ENCODE data around the gene PARD3. TPM values are rescaled to one million over a fixed set of nuclear protein-coding genes. Genes with fewer than 3 reads are reported as not detected.
"Not testable (repeated sequence)": the region's sequence is repeated elsewhere in the genome, so short reads cannot be mapped to it uniquely, and the experiment has no call there.

The PARD3 gene
- total RNA-seq, 4 donors from 2014 or later: 115 to 226 (median 141) TPM

DNA sequence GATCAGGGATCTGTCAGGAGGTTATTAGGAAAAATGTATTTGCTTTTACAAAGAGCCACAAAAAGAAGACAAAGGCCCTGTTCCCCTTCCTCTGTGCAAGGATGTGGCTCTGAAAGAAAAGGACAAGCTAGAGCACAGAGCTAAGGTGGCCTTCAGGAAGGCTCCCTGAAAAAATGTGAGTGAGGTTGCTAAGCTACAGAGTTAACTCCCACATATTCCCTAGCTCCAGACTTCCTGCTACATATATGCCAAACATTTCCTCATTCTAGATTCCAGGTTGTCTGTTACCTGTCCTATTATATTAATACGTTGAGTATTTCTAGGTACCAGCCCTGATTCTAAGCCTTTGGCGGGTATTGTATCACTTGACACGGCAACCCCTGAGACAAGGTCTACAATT is 369.0 kb downstream of the PARD3 start:
- Histone ChIP-seq H3K4me3 (no peak overlapping the region), H3K27ac (no peak overlapping the region), H3K36me3 (peaks cover 3% of the 10 kb centered on the region), H3K4me1 (no peaks in the 10 kb centered on the region), H3K9me3 (no peaks in the 10 kb centered on the region), H3K27me3 (no peaks in the 10 kb centered on the region)
- DNase-seq (ENCODE audit: low spot score in 2 of 2): no peak
- TF ChIP-seq POLR2AphosphoS5 (IDR thresholded peaks at IDR 0.05) (no peak), POLR2A (IDR thresholded peaks at IDR 0.05) (no peak), EP300 (IDR thresholded peaks at IDR 0.05) (no peak)
- TF ChIP-seq, protein P1, sequence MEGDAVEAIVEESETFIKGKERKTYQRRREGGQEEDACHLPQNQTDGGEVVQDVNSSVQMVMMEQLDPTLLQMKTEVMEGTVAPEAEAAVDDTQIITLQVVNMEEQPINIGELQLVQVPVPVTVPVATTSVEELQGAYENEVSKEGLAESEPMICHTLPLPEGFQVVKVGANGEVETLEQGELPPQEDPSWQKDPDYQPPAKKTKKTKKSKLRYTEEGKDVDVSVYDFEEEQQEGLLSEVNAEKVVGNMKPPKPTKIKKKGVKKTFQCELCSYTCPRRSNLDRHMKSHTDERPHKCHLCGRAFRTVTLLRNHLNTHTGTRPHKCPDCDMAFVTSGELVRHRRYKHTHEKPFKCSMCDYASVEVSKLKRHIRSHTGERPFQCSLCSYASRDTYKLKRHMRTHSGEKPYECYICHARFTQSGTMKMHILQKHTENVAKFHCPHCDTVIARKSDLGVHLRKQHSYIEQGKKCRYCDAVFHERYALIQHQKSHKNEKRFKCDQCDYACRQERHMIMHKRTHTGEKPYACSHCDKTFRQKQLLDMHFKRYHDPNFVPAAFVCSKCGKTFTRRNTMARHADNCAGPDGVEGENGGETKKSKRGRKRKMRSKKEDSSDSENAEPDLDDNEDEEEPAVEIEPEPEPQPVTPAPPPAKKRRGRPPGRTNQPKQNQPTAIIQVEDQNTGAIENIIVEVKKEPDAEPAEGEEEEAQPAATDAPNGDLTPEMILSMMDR (IDR thresholded peaks at IDR 0.05): no peak
- WGBS: 92% methylated on average over 3 of the region's 3 CpGs

DNA sequence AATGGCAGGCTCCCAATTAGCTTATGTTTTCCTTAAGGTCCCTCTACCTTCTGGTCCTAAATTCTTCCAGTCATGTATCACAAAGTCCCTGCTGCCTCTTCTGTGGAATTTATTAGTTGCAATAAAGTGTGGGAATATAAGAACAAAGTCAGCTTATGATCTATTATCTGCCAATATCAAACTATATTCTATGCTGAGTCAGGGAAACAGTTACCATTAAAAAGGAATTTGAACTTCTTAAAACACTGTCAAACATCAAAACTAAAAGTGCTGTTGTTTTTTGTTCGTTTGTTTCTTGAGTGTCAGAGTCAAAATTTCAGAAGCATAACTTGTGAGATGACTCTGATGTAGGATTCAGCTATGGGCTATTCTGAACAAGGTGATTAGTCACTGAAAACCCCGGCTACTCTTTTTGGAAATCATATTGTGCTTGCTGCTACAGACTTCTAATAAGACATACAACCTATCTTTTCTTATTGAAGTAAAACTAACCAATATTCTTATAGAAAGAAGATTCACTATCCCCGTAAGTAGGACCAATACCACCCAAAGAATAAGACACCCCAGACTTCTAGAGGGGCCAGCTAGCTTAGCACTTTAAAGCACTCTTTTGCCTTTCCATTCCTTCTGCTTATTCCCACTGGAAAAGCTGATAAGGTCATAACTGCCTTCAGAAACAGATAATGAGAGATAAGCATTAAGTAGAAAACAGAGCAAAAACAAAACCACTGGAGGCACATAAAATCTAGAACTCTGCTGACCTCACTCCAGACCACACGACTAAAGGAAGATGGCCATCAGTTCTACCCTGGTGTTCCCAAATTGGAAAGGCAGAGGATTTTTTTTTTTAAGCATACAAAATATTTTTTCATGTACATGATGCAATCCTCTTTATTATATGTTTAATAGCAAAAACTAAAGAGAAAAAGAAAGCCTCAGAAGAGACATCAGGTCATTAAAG is 370.6 kb downstream of the PARD3 start:
- 75% methylated on average over 4 of the region's 4 CpGs for WGBS

DNA sequence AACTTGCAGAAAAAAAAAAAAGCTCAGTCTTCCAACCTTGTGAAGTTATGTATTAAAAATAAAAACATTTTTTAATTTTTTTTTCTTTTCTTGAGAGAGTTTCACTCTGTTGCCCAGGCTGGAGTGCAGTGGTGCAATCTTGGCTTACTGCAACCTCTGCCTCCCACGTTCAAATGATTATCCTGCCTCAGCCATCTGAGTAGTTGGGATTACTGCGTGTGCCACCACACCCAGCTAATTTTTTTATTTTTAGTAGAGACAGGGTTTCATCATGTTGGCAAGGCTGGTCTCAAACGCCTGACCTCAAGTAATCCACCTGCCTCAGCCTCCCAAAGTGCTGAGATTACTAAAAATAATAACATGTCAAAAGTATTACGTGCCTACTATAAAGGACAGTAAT is 375.7 kb downstream of the PARD3 start:
- not testable (repeated sequence) for H3K27ac ChIP-seq; DNase-seq (ENCODE audit: low spot score in 2 of 2)
- 34% methylated on average over 4 of the region's 4 CpGs for WGBS

More for the DNA sequence above, 370.6 kb downstream of the PARD3 start:
- Histone ChIP-seq H3K27ac (no peak overlapping the region), H3K4me1 (peaks cover under 1% of the 10 kb centered on the region), H3K27me3 (no peaks in the 10 kb centered on the region), H3K36me3 (no peaks in the 10 kb centered on the region), H3K4me3 (no peak overlapping the region), H3K9me3 (no peaks in the 10 kb centered on the region)
- no peak for DNase-seq (ENCODE audit: low spot score in 2 of 2)
- no peak for TF ChIP-seq EP300 (IDR thresholded peaks at IDR 0.05)
- no peak for TF ChIP-seq POLR2A (IDR thresholded peaks at IDR 0.05)
- TF ChIP-seq, protein P1 (IDR thresholded peaks at IDR 0.05): no peak
- TF ChIP-seq POLR2AphosphoS5 (IDR thresholded peaks at IDR 0.05): no peak

DNA sequence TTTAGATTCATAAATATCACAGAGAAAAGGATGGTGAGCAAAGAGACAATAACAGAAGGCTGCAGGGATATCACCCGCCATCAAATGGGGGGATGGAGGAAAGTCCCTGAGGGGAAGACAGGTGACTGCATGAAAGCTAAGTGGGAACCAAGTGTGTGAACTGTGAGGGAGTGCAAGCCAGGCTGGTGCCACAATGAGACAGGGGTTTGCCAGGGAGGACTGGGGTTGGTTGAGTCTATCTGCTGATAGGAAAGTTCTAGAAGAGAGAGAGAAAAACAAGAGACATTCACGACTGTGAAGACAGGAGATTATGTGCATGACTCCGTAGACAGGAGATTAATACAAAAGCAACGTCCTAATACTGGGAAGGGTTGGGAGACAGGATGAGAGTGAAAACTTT is 376.4 kb downstream of the PARD3 start:
- H3K9me3 ChIP-seq: no peaks in the 10 kb centered on the region
- WGBS: 78% methylated on average over 4 of the region's 4 CpGs
- H3K36me3 ChIP-seq: no peaks in the 10 kb centered on the region
- H3K27ac ChIP-seq: no peak overlapping the region
- H3K4me1 ChIP-seq: peaks cover 15% of the 10 kb centered on the region
- no peaks in the 10 kb centered on the region for H3K27me3 ChIP-seq
- no peak overlapping the region for H3K4me3 ChIP-seq
- DNase-seq (ENCODE audit: low spot score in 2 of 2): no peak
- TF ChIP-seq EP300 (IDR thresholded peaks at IDR 0.05) (no peak), POLR2AphosphoS5 (IDR thresholded peaks at IDR 0.05) (no peak)

More for the DNA sequence above, 375.7 kb downstream of the PARD3 start:
- H3K4me3 ChIP-seq, H3K9me3 ChIP-seq, H3K4me1 ChIP-seq, H3K27me3 ChIP-seq, H3K36me3 ChIP-seq: not testable (repeated sequence)

DNA sequence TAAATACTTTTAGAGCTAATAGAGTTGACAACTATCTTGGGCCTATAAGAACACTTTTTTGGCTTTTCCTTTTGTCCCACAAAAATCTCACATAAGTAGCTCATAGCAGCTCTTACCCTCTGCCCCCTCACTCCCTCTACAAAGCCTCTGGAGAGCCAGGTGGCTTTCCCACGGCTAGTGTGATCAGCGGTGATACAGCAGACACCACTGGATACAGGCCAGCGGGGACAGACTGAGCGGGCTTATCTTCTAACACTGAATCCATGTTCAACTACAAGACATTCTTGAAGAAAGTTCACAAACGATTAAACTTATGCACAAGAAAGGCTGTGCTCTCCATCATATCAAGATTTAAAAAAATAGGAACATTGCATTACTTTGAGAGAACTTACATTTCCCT is 377.2 kb downstream of the PARD3 start:
- H3K36me3 ChIP-seq: no peaks in the 10 kb centered on the region
- no peaks in the 10 kb centered on the region for H3K9me3 ChIP-seq
- no peak overlapping the region for H3K4me3 ChIP-seq
- no peak overlapping the region for H3K27ac ChIP-seq
- no peak for DNase-seq (ENCODE audit: low spot score in 2 of 2)
- TF ChIP-seq EP300 (IDR thresholded peaks at IDR 0.05) (no peak), POLR2A (IDR thresholded peaks at IDR 0.05) (no peak), POLR2AphosphoS5 (IDR thresholded peaks at IDR 0.05) (no peak)
- TF ChIP-seq, protein P1 (IDR thresholded peaks at IDR 0.05): no peak
- no peaks in the 10 kb centered on the region for H3K27me3 ChIP-seq
- peaks cover 23% of the 10 kb centered on the region for H3K4me1 ChIP-seq
- 76% methylated on average over 5 of the region's 5 CpGs for WGBS

DNA sequence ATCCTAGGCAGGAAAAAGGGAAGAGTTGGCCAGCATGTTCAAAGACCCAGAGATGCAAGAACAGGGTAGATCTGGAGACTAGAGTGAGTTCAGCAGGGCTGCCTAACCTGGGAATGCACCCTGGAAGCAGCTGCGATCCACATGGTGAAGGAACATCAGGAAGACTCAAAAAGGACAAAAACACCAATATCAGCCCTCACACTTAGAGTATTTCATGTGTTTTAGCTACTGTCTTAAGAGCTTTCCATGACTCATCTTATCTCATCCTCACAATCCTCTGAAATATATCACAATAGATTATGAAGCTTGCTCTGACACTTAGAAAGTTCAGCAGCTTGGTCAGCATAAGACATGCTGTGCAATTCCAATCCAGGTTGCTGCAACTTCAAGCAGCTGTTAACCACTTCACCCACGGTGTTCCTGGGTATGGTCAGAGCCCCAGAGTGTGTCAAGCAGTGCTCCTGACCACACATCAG is 380.9 kb downstream of the PARD3 start:
- H3K4me1 ChIP-seq: peaks cover 27% of the 10 kb centered on the region
- no peaks in the 10 kb centered on the region for H3K9me3 ChIP-seq
- 50% methylated on average over 2 of the region's 2 CpGs for WGBS
- no peak for TF ChIP-seq POLR2AphosphoS5 (IDR thresholded peaks at IDR 0.05)
- TF ChIP-seq POLR2A (IDR thresholded peaks at IDR 0.05): no peak
- TF ChIP-seq, protein P1 (IDR thresholded peaks at IDR 0.05): no peak
- TF ChIP-seq EP300 (IDR thresholded peaks at IDR 0.05): no peak
- H3K4me3 ChIP-seq: no peak overlapping the region
- no peak for DNase-seq (ENCODE audit: low spot score in 2 of 2)
- no peaks in the 10 kb centered on the region for H3K27me3 ChIP-seq
- H3K36me3 ChIP-seq: no peaks in the 10 kb centered on the region
- no peak overlapping the region for H3K27ac ChIP-seq
